Astrocyte (in vitro differentiated cells and primary cell): ENCODE data around the gene ARPP21. TPM values are rescaled to one million over a fixed set of nuclear protein-coding genes. Genes with fewer than 3 reads are reported as not detected.

Experiments used
- DNase-seq: peaks from one replicate; pipeline ENCODE4 v3.0.0-alpha.2; 2010; ENCODE audit warnings: low read depth
- FAIRE-seq: peaks from 2 replicates; lab custom pipeline; 2011; peaks lifted over from hg19 to GRCh38; lab: Jason Lieb, UNC
- H2AFZ ChIP-seq: 2 replicates; pipeline ENCODE4 v1.6.0; 2012; ENCODE audit warnings: low read depth, low read length, inconsistent platforms
- H3K27ac ChIP-seq: 2 replicates; pipeline ENCODE4 v1.5.1; 2011; ENCODE audit warnings: low read depth, low read length, inconsistent platforms
- H3K27me3 ChIP-seq: 2 replicates; pipeline ENCODE4 v1.6.0; 2011; ENCODE audit warnings: low read length, inconsistent platforms; ENCODE audit not compliant: insufficient read depth
- H3K36me3 ChIP-seq: 2 replicates; pipeline ENCODE4 v1.5.1; 2011; ENCODE audit warnings: low read length, inconsistent platforms; ENCODE audit not compliant: insufficient read depth
- H3K4me1 ChIP-seq: 2 replicates; pipeline ENCODE4 v1.5.1; 2011; ENCODE audit warnings: low read length, inconsistent platforms; ENCODE audit not compliant: insufficient read depth
- H3K4me2 ChIP-seq: 2 replicates; pipeline ENCODE4 v1.6.0; 2012; ENCODE audit warnings: low read length, inconsistent platforms
- H3K4me3 ChIP-seq: 2 replicates; pipeline ENCODE4 v1.5.1; 2011; ENCODE audit warnings: low read depth, mild to moderate bottlenecking, low read length, inconsistent platforms; ENCODE audit not compliant: insufficient read depth
- H3K79me2 ChIP-seq: 2 replicates; pipeline ENCODE4 v1.6.0; 2012; ENCODE audit warnings: mild to moderate bottlenecking, low read length, inconsistent platforms; ENCODE audit not compliant: insufficient read depth
- H3K9ac ChIP-seq: 2 replicates; pipeline ENCODE4 v1.6.0; 2012; ENCODE audit warnings: mild to moderate bottlenecking, low read length, inconsistent platforms
- H3K9me3 ChIP-seq: 2 replicates; pipeline ENCODE4 v1.5.1; 2012; ENCODE audit warnings: low read depth, mild to moderate bottlenecking, low read length, inconsistent platforms; ENCODE audit not compliant: insufficient read depth
- H4K20me1 ChIP-seq: 2 replicates; pipeline ENCODE4 v1.6.0; 2012; ENCODE audit warnings: low read length, inconsistent platforms; ENCODE audit not compliant: insufficient read depth
- H3K27ac Mint-ChIP-seq: one replicate; pipeline ENCODE4 v1.8.0; 2021; ENCODE audit warnings: mild to moderate bottlenecking, mixed read lengths; ENCODE audit not compliant: unreplicated experiment
- H3K27me3 Mint-ChIP-seq: one replicate; pipeline ENCODE4 v1.8.0; 2021; ENCODE audit warnings: low read depth, mixed read lengths; ENCODE audit not compliant: unreplicated experiment
- H3K36me3 Mint-ChIP-seq: one replicate; pipeline ENCODE4 v1.8.0; 2021; ENCODE audit warnings: low read depth, mixed read lengths; ENCODE audit not compliant: unreplicated experiment
- H3K4me1 Mint-ChIP-seq: one replicate; pipeline ENCODE4 v1.8.0; 2021; ENCODE audit warnings: low read depth, mixed read lengths; ENCODE audit not compliant: unreplicated experiment
- H3K4me3 Mint-ChIP-seq: one replicate; pipeline ENCODE4 v1.8.0; 2021; ENCODE audit warnings: mild to moderate bottlenecking, moderate library complexity, mixed read lengths; ENCODE audit not compliant: unreplicated experiment
- H3K9me3 Mint-ChIP-seq: one replicate; pipeline ENCODE4 v1.8.0; 2021; ENCODE audit warnings: mild to moderate bottlenecking, mixed read lengths; ENCODE audit not compliant: unreplicated experiment
- EZH2 ChIP-seq: IDR thresholded peaks from 2 replicates; pipeline ENCODE4 v1.6.1; 2012; ENCODE audit warnings: mild to moderate bottlenecking, low read length, inconsistent platforms; ENCODE audit not compliant: insufficient read depth
- total RNA-seq: library from RNA; stranded (reverse); gene quantifications from 2 replicates; pipeline ENCODE4 v1.2.1, GENCODE V29; 2021
- TF ChIP-seq, protein P1 (sequence below): IDR thresholded peaks from 2 replicates; pipeline ENCODE4 v1.5.1; 2011; ENCODE audit warnings: low read depth, mild to moderate bottlenecking, inconsistent platforms, low read length, moderate library complexity; ENCODE audit not compliant: insufficient read depth

ARPP21 gene
- total RNA-seq, 1 donor from 2014 or later = 0.45 TPM

DNA sequence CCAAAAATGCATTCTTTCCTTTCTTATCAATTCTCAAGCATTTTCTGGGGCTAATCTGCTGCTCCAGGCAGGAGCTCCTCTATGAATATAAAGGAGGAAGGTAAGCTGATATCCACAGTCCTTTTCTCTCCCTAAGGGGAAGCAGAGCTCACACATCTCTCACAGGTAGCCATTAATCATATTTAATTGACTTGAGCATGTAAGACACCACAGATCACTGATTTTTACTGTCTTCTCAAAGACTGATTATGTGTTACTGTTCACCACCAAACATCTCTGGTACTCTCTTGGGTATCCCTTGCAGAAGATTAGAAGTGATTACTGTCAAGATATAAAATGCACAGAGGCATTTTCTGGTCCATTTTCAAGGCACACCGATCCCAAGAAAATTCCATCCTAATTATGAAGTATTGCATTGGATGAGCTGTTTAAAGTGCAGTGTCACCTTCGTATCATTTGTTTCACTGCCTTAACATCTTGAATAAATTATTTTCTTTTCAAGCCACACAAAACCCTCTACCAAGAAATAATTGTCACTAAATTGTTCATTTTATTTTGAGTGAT is 100.7 kb downstream of the ARPP21 start:
- H3K4me2 ChIP-seq = no peak overlapping the region
- H4K20me1 ChIP-seq = no peaks in the 10 kb centered on the region
- no peak for TF ChIP-seq EZH2
- TF ChIP-seq, protein P1, sequence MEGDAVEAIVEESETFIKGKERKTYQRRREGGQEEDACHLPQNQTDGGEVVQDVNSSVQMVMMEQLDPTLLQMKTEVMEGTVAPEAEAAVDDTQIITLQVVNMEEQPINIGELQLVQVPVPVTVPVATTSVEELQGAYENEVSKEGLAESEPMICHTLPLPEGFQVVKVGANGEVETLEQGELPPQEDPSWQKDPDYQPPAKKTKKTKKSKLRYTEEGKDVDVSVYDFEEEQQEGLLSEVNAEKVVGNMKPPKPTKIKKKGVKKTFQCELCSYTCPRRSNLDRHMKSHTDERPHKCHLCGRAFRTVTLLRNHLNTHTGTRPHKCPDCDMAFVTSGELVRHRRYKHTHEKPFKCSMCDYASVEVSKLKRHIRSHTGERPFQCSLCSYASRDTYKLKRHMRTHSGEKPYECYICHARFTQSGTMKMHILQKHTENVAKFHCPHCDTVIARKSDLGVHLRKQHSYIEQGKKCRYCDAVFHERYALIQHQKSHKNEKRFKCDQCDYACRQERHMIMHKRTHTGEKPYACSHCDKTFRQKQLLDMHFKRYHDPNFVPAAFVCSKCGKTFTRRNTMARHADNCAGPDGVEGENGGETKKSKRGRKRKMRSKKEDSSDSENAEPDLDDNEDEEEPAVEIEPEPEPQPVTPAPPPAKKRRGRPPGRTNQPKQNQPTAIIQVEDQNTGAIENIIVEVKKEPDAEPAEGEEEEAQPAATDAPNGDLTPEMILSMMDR = no peak
- Mint-ChIP-seq H3K9me3 (no peaks in the 10 kb centered on the region), H3K36me3 (no peaks in the 10 kb centered on the region), H3K27ac (no peak overlapping the region), H3K4me3 (no peak overlapping the region), H3K4me1 (peaks cover 9% of the 10 kb centered on the region), H3K27me3 (peaks cover 21% of the 10 kb centered on the region)
- H3K27ac ChIP-seq = no peak overlapping the region
- no peaks in the 10 kb centered on the region for H3K4me1 ChIP-seq
- H3K9ac ChIP-seq = no peak overlapping the region
- DNase-seq (no peak), FAIRE-seq (no peak)
- H2AFZ ChIP-seq = no peak overlapping the region
- H3K9me3 ChIP-seq = no peaks in the 10 kb centered on the region
- no peaks in the 10 kb centered on the region for H3K36me3 ChIP-seq
- H3K79me2 ChIP-seq = no peaks in the 10 kb centered on the region
- H3K4me3 ChIP-seq = no peak overlapping the region
- H3K27me3 ChIP-seq = peaks cover 2% of the 10 kb centered on the region

DNA sequence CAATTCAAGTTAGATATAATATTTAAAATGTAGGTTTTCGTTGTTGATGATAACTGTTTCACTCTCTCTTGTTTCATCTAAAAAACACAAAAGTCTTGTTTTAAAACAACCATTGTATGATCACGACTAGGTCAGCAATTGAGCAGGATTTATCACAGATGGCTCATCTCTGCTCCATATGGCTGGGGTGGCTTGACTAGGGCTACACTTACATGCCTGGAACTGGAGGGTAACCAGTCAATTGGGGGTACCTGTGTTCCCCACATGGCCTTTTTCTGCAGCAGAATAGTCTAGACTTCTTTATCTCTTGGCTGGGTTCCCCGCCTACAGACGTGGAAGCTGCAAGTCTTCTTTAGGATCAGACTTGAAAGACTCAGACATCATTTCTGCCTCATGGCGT is 103.9 kb downstream of the ARPP21 start:
- H3K4me3 ChIP-seq = no peak overlapping the region
- no peak overlapping the region for H3K4me2 ChIP-seq
- no peaks in the 10 kb centered on the region for H3K36me3 Mint-ChIP-seq
- FAIRE-seq (no peak), DNase-seq (no peak)
- H4K20me1 ChIP-seq = no peaks in the 10 kb centered on the region
- no peak overlapping the region for H3K27ac Mint-ChIP-seq
- H2AFZ ChIP-seq = no peak overlapping the region
- H3K9me3 Mint-ChIP-seq = no peaks in the 10 kb centered on the region
- peaks cover 11% of the 10 kb centered on the region for H3K27me3 Mint-ChIP-seq
- no peaks in the 10 kb centered on the region for H3K36me3 ChIP-seq
- H3K4me1 ChIP-seq = no peaks in the 10 kb centered on the region
- H3K9ac ChIP-seq = no peak overlapping the region
- no peaks in the 10 kb centered on the region for H3K9me3 ChIP-seq
- H3K79me2 ChIP-seq = no peaks in the 10 kb centered on the region
- no peaks in the 10 kb centered on the region for H3K27me3 ChIP-seq
- TF ChIP-seq, protein P1 = no peak
- no peak for TF ChIP-seq EZH2
- no peak overlapping the region for H3K4me3 Mint-ChIP-seq
- no peak overlapping the region for H3K27ac ChIP-seq
- peaks cover 9% of the 10 kb centered on the region for H3K4me1 Mint-ChIP-seq

DNA sequence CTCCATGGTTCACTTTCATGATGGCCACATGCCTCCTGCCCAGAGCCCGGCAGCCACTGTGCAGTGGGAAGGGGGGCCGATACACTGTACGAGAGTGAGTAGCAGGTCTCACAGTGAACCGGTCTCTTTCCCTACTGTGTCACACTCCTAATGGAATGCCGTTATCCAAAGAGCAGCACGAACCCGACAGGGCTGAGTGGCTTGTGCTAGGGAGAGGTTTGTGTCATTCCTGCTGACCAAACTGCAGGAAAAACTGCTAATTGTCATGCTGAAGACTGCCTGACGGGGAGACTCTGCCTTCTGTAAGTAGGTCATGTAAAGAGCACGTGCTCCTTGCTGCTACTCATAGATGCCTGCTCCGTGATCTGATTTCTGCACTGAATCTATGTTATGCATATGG is 105.1 kb downstream of the ARPP21 start:
- no peaks in the 10 kb centered on the region for H3K27me3 ChIP-seq
- no peaks in the 10 kb centered on the region for H3K36me3 Mint-ChIP-seq
- H3K9me3 Mint-ChIP-seq = no peaks in the 10 kb centered on the region
- no peaks in the 10 kb centered on the region for H3K36me3 ChIP-seq
- H3K4me2 ChIP-seq = peak overlapping the region; percentile 45
- H3K27ac Mint-ChIP-seq = no peak overlapping the region
- no peaks in the 10 kb centered on the region for H3K79me2 ChIP-seq
- peaks cover 9% of the 10 kb centered on the region for H3K27me3 Mint-ChIP-seq
- no peak overlapping the region for H3K27ac ChIP-seq
- TF ChIP-seq EZH2 = no peak
- TF ChIP-seq, protein P1 = no peak
- DNase-seq = no peak
- H3K4me1 Mint-ChIP-seq = peaks cover under 1% of the 10 kb centered on the region
- no peaks in the 10 kb centered on the region for H3K4me1 ChIP-seq
- H3K9me3 ChIP-seq = no peaks in the 10 kb centered on the region
- no peak overlapping the region for H3K4me3 ChIP-seq
- FAIRE-seq = no peak
- no peaks in the 10 kb centered on the region for H4K20me1 ChIP-seq
- H2AFZ ChIP-seq = peak overlapping the region; percentile 80
- H3K4me3 Mint-ChIP-seq = no peak overlapping the region
- no peak overlapping the region for H3K9ac ChIP-seq
